Stomach (tissue), 4 donors: ENCODE measurements around the gene RPL26.

Source experiments
- CTCF ChIP-seq, 7 experiments: fragments of 450-650 bp in 4 of 7; fragments of 200-600 bp in 3 of 7; sonication (generic) in 3 of 7; IDR thresholded peaks; one replicate each; pipeline ENCODE4 v1.5.1; 2016 to 2019; ENCODE audit warnings: antibody characterized with exemption in 7 of 7, control low read depth in 2 of 7, mild to moderate bottlenecking in 1 of 7
- POLR2A ChIP-seq, 4 donors: fragments of 450-650 bp; IDR thresholded peaks; one replicate each; pipeline ENCODE4 v1.6.1; 2016; ENCODE audit warnings: antibody characterized with exemption in 4 of 4, control low read depth in 2 of 4, mild to moderate bottlenecking in 1 of 4, moderate library complexity in 1 of 4

- TF ChIP-seq CTCF (IDR thresholded peaks at IDR 0.05) (no peak), POLR2A (IDR thresholded peaks at IDR 0.05) (no peak)
Measured at GRCh38 chr17:8386841-8387240, 3.8 kb upstream of the RPL26 start.
